ENCODE data around the gene JAG1. TPM values are rescaled to one million over a fixed set of nuclear protein-coding genes. Genes with fewer than 3 reads are reported as not detected.

The JAG1 gene
- total RNA-seq, 2 experiments from 2014 or later: 0.28 to 0.89 TPM

- Mint-ChIP-seq H3K27ac (no peak overlapping the region), H3K4me1 (no peaks in the 10 kb centered on the region), H3K27me3 (peaks cover 8% of the 10 kb centered on the region), H3K4me3 (no peak overlapping the region), H3K36me3 (no peaks in the 10 kb centered on the region), H3K9me3 (peaks cover 1% of the 10 kb centered on the region)
- no peak for DNase-seq
- POLR2A ChIA-PET: no interaction called here
- no peak for ATAC-seq (ENCODE audit: low read depth)
Measured at GRCh38 chr20:10709916-10710315, 36.1 kb upstream of the JAG1 start.

GRCh38 chr20:10708351-10709185 is 34.8 kb upstream of the JAG1 start:
- Mint-ChIP-seq H3K27ac (no peak overlapping the region), H3K9me3 (peaks cover 3% of the 10 kb centered on the region), H3K27me3 (peaks cover 6% of the 10 kb centered on the region), H3K4me3 (no peak overlapping the region), H3K36me3 (no peaks in the 10 kb centered on the region), H3K4me1 (no peaks in the 10 kb centered on the region)
- POLR2A ChIA-PET: no interaction called here
- ATAC-seq (ENCODE audit: low read depth) (no peak), DNase-seq (no peak)

GRCh38 chr20:10707791-10708190 is 34.0 kb upstream of the JAG1 start:
- no peak for DNase-seq
- no peaks in the 10 kb centered on the region for H3K4me1 Mint-ChIP-seq
- peaks cover 3% of the 10 kb centered on the region for H3K9me3 Mint-ChIP-seq
- peaks cover 8% of the 10 kb centered on the region for H3K27me3 Mint-ChIP-seq
- H3K27ac Mint-ChIP-seq: no peak overlapping the region
- POLR2A ChIA-PET: no interaction called here
- no peak overlapping the region for H3K4me3 Mint-ChIP-seq
- ATAC-seq (ENCODE audit: low read depth): no peak
- no peaks in the 10 kb centered on the region for H3K36me3 Mint-ChIP-seq

- H3K36me3 Mint-ChIP-seq: no peaks in the 10 kb centered on the region
- H3K27me3 Mint-ChIP-seq: peaks cover 8% of the 10 kb centered on the region
- no peak overlapping the region for H3K27ac Mint-ChIP-seq
- POLR2A ChIA-PET: no interaction called here
- no peak overlapping the region for H3K4me3 Mint-ChIP-seq
- no peaks in the 10 kb centered on the region for H3K4me1 Mint-ChIP-seq
- DNase-seq (no peak), ATAC-seq (ENCODE audit: low read depth) (no peak)
- peaks cover 3% of the 10 kb centered on the region for H3K9me3 Mint-ChIP-seq
Measured at GRCh38 chr20:10707068-10707467, 33.3 kb upstream of the JAG1 start.

GRCh38 chr20:10706460-10706811 is 32.6 kb upstream of the JAG1 start:
- Mint-ChIP-seq H3K36me3 (no peaks in the 10 kb centered on the region), H3K27ac (no peak overlapping the region), H3K4me1 (no peaks in the 10 kb centered on the region), H3K4me3 (no peak overlapping the region), H3K27me3 (peaks cover 8% of the 10 kb centered on the region), H3K9me3 (peaks cover 3% of the 10 kb centered on the region)
- no peak for DNase-seq
- POLR2A ChIA-PET: no interaction called here
- ATAC-seq (ENCODE audit: low read depth): no peak

- H3K27me3 Mint-ChIP-seq: peaks cover 8% of the 10 kb centered on the region
- H3K36me3 Mint-ChIP-seq: no peaks in the 10 kb centered on the region
- H3K27ac Mint-ChIP-seq: no peak overlapping the region
- no peak for ATAC-seq (ENCODE audit: low read depth)
- H3K4me3 Mint-ChIP-seq: no peak overlapping the region
- H3K9me3 Mint-ChIP-seq: peaks cover 3% of the 10 kb centered on the region
- no peak for DNase-seq
- POLR2A ChIA-PET: no interaction called here
- H3K4me1 Mint-ChIP-seq: no peaks in the 10 kb centered on the region
Measured at GRCh38 chr20:10705801-10706459, 32.1 kb upstream of the JAG1 start.

- POLR2A ChIA-PET: no interaction called here
- Mint-ChIP-seq H3K4me3 (no peak overlapping the region), H3K4me1 (no peaks in the 10 kb centered on the region), H3K27me3 (peaks cover 9% of the 10 kb centered on the region), H3K27ac (no peak overlapping the region), H3K36me3 (no peaks in the 10 kb centered on the region), H3K9me3 (peaks cover 3% of the 10 kb centered on the region)
- ATAC-seq (ENCODE audit: low read depth): no peak
- no peak for DNase-seq
Measured at GRCh38 chr20:10701607-10702006, 27.8 kb upstream of the JAG1 start.

GRCh38 chr20:10699941-10700340 is 26.1 kb upstream of the JAG1 start:
- DNase-seq: no peak
- no peak overlapping the region for H3K4me3 Mint-ChIP-seq
- H3K9me3 Mint-ChIP-seq: peaks cover 2% of the 10 kb centered on the region
- no peaks in the 10 kb centered on the region for H3K36me3 Mint-ChIP-seq
- POLR2A ChIA-PET: no interaction called here
- no peak overlapping the region for H3K27ac Mint-ChIP-seq
- peaks cover 9% of the 10 kb centered on the region for H3K27me3 Mint-ChIP-seq
- no peak for ATAC-seq (ENCODE audit: low read depth)
- H3K4me1 Mint-ChIP-seq: no peaks in the 10 kb centered on the region

GRCh38 chr20:10699489-10699888 is 25.7 kb upstream of the JAG1 start:
- peaks cover under 1% of the 10 kb centered on the region for H3K9me3 Mint-ChIP-seq
- H3K27me3 Mint-ChIP-seq: peaks cover 9% of the 10 kb centered on the region
- no peaks in the 10 kb centered on the region for H3K4me1 Mint-ChIP-seq
- H3K4me3 Mint-ChIP-seq: no peak overlapping the region
- POLR2A ChIA-PET: no interaction called here
- no peaks in the 10 kb centered on the region for H3K36me3 Mint-ChIP-seq
- H3K27ac Mint-ChIP-seq: no peak overlapping the region
- DNase-seq (no peak), ATAC-seq (ENCODE audit: low read depth) (no peak)

- Mint-ChIP-seq H3K4me3 (no peak overlapping the region), H3K9me3 (no peaks in the 10 kb centered on the region), H3K4me1 (no peaks in the 10 kb centered on the region), H3K36me3 (no peaks in the 10 kb centered on the region), H3K27me3 (peaks cover 10% of the 10 kb centered on the region), H3K27ac (no peak overlapping the region)
- POLR2A ChIA-PET: no interaction called here
- ATAC-seq (ENCODE audit: low read depth) (no peak), DNase-seq (no peak)
Measured at GRCh38 chr20:10696650-10697049, 22.9 kb upstream of the JAG1 start.

- POLR2A ChIA-PET: no interaction called here
- Mint-ChIP-seq H3K4me3 (no peak overlapping the region), H3K27me3 (peaks cover 22% of the 10 kb centered on the region), H3K9me3 (no peaks in the 10 kb centered on the region), H3K27ac (no peak overlapping the region), H3K36me3 (no peaks in the 10 kb centered on the region), H3K4me1 (no peaks in the 10 kb centered on the region)
- DNase-seq (no peak), ATAC-seq (ENCODE audit: low read depth) (no peak)
Measured at GRCh38 chr20:10689385-10689784, 15.6 kb upstream of the JAG1 start.

GRCh38 chr20:10687895-10688294 is 14.1 kb upstream of the JAG1 start:
- POLR2A ChIA-PET: no interaction called here
- H3K9me3 Mint-ChIP-seq: no peaks in the 10 kb centered on the region
- no peak for DNase-seq
- H3K27me3 Mint-ChIP-seq: peaks cover 20% of the 10 kb centered on the region
- no peak overlapping the region for H3K4me3 Mint-ChIP-seq
- no peaks in the 10 kb centered on the region for H3K36me3 Mint-ChIP-seq
- no peaks in the 10 kb centered on the region for H3K4me1 Mint-ChIP-seq
- no peak overlapping the region for H3K27ac Mint-ChIP-seq
- no peak for ATAC-seq (ENCODE audit: low read depth)

GRCh38 chr20:10686356-10687133 is 12.7 kb upstream of the JAG1 start:
- H3K36me3 Mint-ChIP-seq: no peaks in the 10 kb centered on the region
- no peaks in the 10 kb centered on the region for H3K9me3 Mint-ChIP-seq
- H3K27ac Mint-ChIP-seq: no peak overlapping the region
- H3K27me3 Mint-ChIP-seq: peaks cover 26% of the 10 kb centered on the region
- POLR2A ChIA-PET: interaction anchor here (0.6 kb wide), 1 partner anchor 248 kb away, joined by 10 read pairs; no protein-coding TSS in a partner anchor
- H3K4me1 Mint-ChIP-seq: no peaks in the 10 kb centered on the region
- no peak overlapping the region for H3K4me3 Mint-ChIP-seq
- no peak for DNase-seq
- no peak for ATAC-seq (ENCODE audit: low read depth)

GRCh38 chr20:10683537-10683936 is 9.7 kb upstream of the JAG1 start:
- H3K27ac Mint-ChIP-seq: no peak overlapping the region
- peaks cover 38% of the 10 kb centered on the region for H3K27me3 Mint-ChIP-seq
- no peaks in the 10 kb centered on the region for H3K4me1 Mint-ChIP-seq

More at GRCh38 chr20:10683537-10683936, 9.7 kb upstream of the JAG1 start:
- no peak for ATAC-seq (ENCODE audit: low read depth)
- Mint-ChIP-seq H3K36me3 (no peaks in the 10 kb centered on the region), H3K4me3 (no peak overlapping the region), H3K9me3 (no peaks in the 10 kb centered on the region)
- POLR2A ChIA-PET: no interaction called here
- no peak for DNase-seq

Measured in activated naive CD8-positive, alpha-beta T cell treated with anti-CD3 and anti-CD28 coated beads, Interleukin-2, amount 10 ng/mL, durations not matched to agents 7 days and 5 days (primary cell).